ENCODE measurements around the gene DPP3. TPM values are rescaled to one million over a fixed set of nuclear protein-coding genes. Genes with fewer than 3 reads are reported as not detected.

The DPP3 gene
- total RNA-seq, 1 experiment from 2014 or later, result 36.8 TPM

GRCh38 chr11:66556086-66556485 lies 75.9 kb downstream of the DPP3 start:
- no peak for DNase-seq (ENCODE audit: low read depth)

- DNase-seq (ENCODE audit: low read depth), result no peak
Measured at GRCh38 chr11:66557733-66558326, 77.6 kb downstream of the DPP3 start.

Other genes starting within 250 kb of the DPP3 start
- 9.9 and 11.2 TPM in 2 replicates for gene KLC2, start 222.7 kb upstream of the DPP3 start, total RNA-seq (2014; rRNA removed; shearing (Covaris generic))
- 146 and 161 TPM in 2 replicates for gene RAB1B, start 211.8 kb upstream of the DPP3 start, total RNA-seq (2014; rRNA removed; shearing (Covaris generic))
- 6.0 and 9.3 TPM in 2 replicates for gene CNIH2, start 202.3 kb upstream of the DPP3 start, total RNA-seq (2014; rRNA removed; shearing (Covaris generic))
- gene YIF1A, start 191.3 kb upstream of the DPP3 start, total RNA-seq (2014; rRNA removed; shearing (Covaris generic)), result 119 and 167 TPM in 2 replicates
- gene TMEM151A, start 188.5 kb upstream of the DPP3 start, total RNA-seq (2014; rRNA removed; shearing (Covaris generic)), result 0.39 TPM in 1 of 2 replicates, not detected in the other
- gene CD248, start 163.4 kb upstream of the DPP3 start, total RNA-seq (2014; rRNA removed; shearing (Covaris generic)), result not detected in 2 replicates
- 28.0 and 38.8 TPM in 2 replicates for gene RIN1, start 144.0 kb upstream of the DPP3 start, total RNA-seq (2014; rRNA removed; shearing (Covaris generic))
- gene BRMS1, start 135.3 kb upstream of the DPP3 start, total RNA-seq (2014; rRNA removed; shearing (Covaris generic)), result 91.7 and 92.6 TPM in 2 replicates
- gene B4GAT1, start 132.8 kb upstream of the DPP3 start, total RNA-seq (2014; rRNA removed; shearing (Covaris generic)), result 49.3 and 50.5 TPM in 2 replicates
- 0.39 and 1.4 TPM in 2 replicates for gene SLC29A2, start 108.7 kb upstream of the DPP3 start, total RNA-seq (2014; rRNA removed; shearing (Covaris generic))
- gene NPAS4, start 59.4 kb upstream of the DPP3 start, total RNA-seq (2014; rRNA removed; shearing (Covaris generic)), result not detected in 2 replicates
- gene MRPL11, start 41.6 kb upstream of the DPP3 start, total RNA-seq (2014; rRNA removed; shearing (Covaris generic)), result 67.6 and 74.4 TPM in 2 replicates
- 6.6 TPM in 2 replicates for gene PELI3, start 13.5 kb upstream of the DPP3 start, total RNA-seq (2014; rRNA removed; shearing (Covaris generic))
- 17.5 and 29.6 TPM in 2 replicates for gene BBS1, start 30.2 kb downstream of the DPP3 start, total RNA-seq (2014; rRNA removed; shearing (Covaris generic))
- gene ZDHHC24, start 65.6 kb downstream of the DPP3 start, total RNA-seq (2014; rRNA removed; shearing (Covaris generic)), result 7.2 and 10.9 TPM in 2 replicates
- gene ACTN3, start 66.5 kb downstream of the DPP3 start, total RNA-seq (2014; rRNA removed; shearing (Covaris generic)), result under 0.01 TPM in 1 of 2 replicates, not detected in the other
- 26.3 and 27.5 TPM in 2 replicates for gene CTSF, start 88.2 kb downstream of the DPP3 start, total RNA-seq (2014; rRNA removed; shearing (Covaris generic))
- 0.10 and 0.84 TPM in 2 replicates for gene CCDC87, start 112.6 kb downstream of the DPP3 start, total RNA-seq (2014; rRNA removed; shearing (Covaris generic))
- 28.5 and 33.3 TPM in 2 replicates for gene CCS, start 112.8 kb downstream of the DPP3 start, total RNA-seq (2014; rRNA removed; shearing (Covaris generic))
- 32.8 and 34.1 TPM in 2 replicates for gene RBM14, start 136.2 kb downstream of the DPP3 start, total RNA-seq (2014; rRNA removed; shearing (Covaris generic))
- 126 and 138 TPM in 2 replicates for gene RBM4, start 158.3 kb downstream of the DPP3 start, total RNA-seq (2014; rRNA removed; shearing (Covaris generic))
- gene RBM4B, start 197.5 kb downstream of the DPP3 start, total RNA-seq (2014; rRNA removed; shearing (Covaris generic)), result 20.7 and 25.4 TPM in 2 replicates
- under 0.01 and 0.68 TPM in 2 replicates for gene SPTBN2, start 248.8 kb downstream of the DPP3 start, total RNA-seq (2014; rRNA removed; shearing (Covaris generic))

Measured in RPMI7951 (cell line).